GM23338 (cell line): ENCODE measurements around the gene FAM13A. TPM values are rescaled to one million over a fixed set of nuclear protein-coding genes. Genes with fewer than 3 reads are reported as not detected.

ENCODE experiments used
- ATAC-seq: fragments of 200-7000 bp; cut with Tn5 transposase; 3 replicates; pipeline ENCODE4 v1.9.1; 2020
- DNase-seq: peaks from one replicate; pipeline ENCODE4 v3.0.0-alpha.2; 2015; ENCODE audit warnings: low spot score
- H2AFZ ChIP-seq: fragments of 200-600 bp; sonication (generic); 2 replicates; pipeline ENCODE4 v1.8.0; 2016; ENCODE audit warnings: antibody characterized with exemption, mild to moderate bottlenecking, moderate library complexity
- H3F3A ChIP-seq: fragments of 200-600 bp; sonication (generic); replicated peaks from 2 replicates; pipeline ENCODE4 v1.8.0; 2017; ENCODE audit warnings: antibody characterized with exemption, mixed run types, low read depth
- H3K27ac ChIP-seq: fragments of 200-600 bp; sonication (generic); 2 replicates; pipeline ENCODE4 v1.6.1; 2016; ENCODE audit warnings: low read depth
- H3K27me3 ChIP-seq: fragments of 200-600 bp; sonication (generic); 2 replicates; pipeline ENCODE4 v1.8.0; 2016; ENCODE audit warnings: mild to moderate bottlenecking, mixed run types, moderate library complexity; ENCODE audit not compliant: insufficient read depth
- H3K36me3 ChIP-seq: fragments of 200-600 bp; sonication (generic); 2 replicates; pipeline ENCODE4 v1.8.0; 2016; ENCODE audit warnings: mild to moderate bottlenecking; ENCODE audit not compliant: insufficient read depth
- H3K4me1 ChIP-seq: fragments of 200-600 bp; sonication (generic); 2 replicates; pipeline ENCODE4 v1.8.0; 2016; ENCODE audit warnings: mild to moderate bottlenecking, moderate library complexity; ENCODE audit not compliant: insufficient read depth
- H3K4me2 ChIP-seq: fragments of 200-600 bp; sonication (generic); 2 replicates; pipeline ENCODE4 v1.7.1; 2017; ENCODE audit warnings: mixed run types
- H3K4me3 ChIP-seq: fragments of 200-600 bp; sonication (generic); 2 replicates; pipeline ENCODE4 v1.6.1; 2016; ENCODE audit warnings: mixed run types
- H3K79me2 ChIP-seq: fragments of 200-600 bp; sonication (generic); replicated peaks from 2 replicates; pipeline ENCODE4 v1.8.0; 2017; ENCODE audit warnings: mild to moderate bottlenecking; ENCODE audit not compliant: insufficient read depth
- H3K9me2 ChIP-seq: fragments of 200-600 bp; sonication (generic); 2 replicates; pipeline ENCODE4 v1.8.0; 2017; ENCODE audit not compliant: insufficient read depth
- H4K20me1 ChIP-seq: fragments of 200-600 bp; sonication (generic); replicated peaks from 2 replicates; pipeline ENCODE4 v1.8.0; 2017; ENCODE audit warnings: mild to moderate bottlenecking; ENCODE audit not compliant: insufficient read depth
- H3K27ac Mint-ChIP-seq: 2 replicates; pipeline ENCODE4 v1.8.0; 2020; ENCODE audit warnings: inconsistent platforms, mild to moderate bottlenecking, moderate library complexity, mixed read lengths
- H3K27me3 Mint-ChIP-seq: 3 replicates; pipeline ENCODE4 v1.8.0; 2022; ENCODE audit warnings: low read depth, mild to moderate bottlenecking, moderate library complexity, mixed read lengths, inconsistent platforms; ENCODE audit not compliant: insufficient read depth, poor library complexity
- H3K36me3 Mint-ChIP-seq: 3 replicates; pipeline ENCODE4 v1.8.0; 2021; ENCODE audit warnings: low read depth, mild to moderate bottlenecking, inconsistent platforms, moderate library complexity, mixed read lengths
- H3K4me1 Mint-ChIP-seq: 3 replicates; pipeline ENCODE4 v1.8.0; 2020; ENCODE audit warnings: mild to moderate bottlenecking, inconsistent platforms, mixed read lengths
- H3K4me3 Mint-ChIP-seq: 3 replicates; pipeline ENCODE4 v1.8.0; 2021; ENCODE audit warnings: moderate library complexity, mild to moderate bottlenecking, inconsistent platforms, mixed read lengths
- H3K9me3 Mint-ChIP-seq: 3 replicates; pipeline ENCODE4 v1.8.0; 2020; ENCODE audit warnings: moderate library complexity, mild to moderate bottlenecking, inconsistent platforms, mixed read lengths
- CREB1 ChIP-seq: fragments of 250-450 bp; sonication (Bioruptor Pico); IDR thresholded peaks from 2 replicates; pipeline ENCODE4 v1.5.0; 2020; ENCODE audit warnings: low read depth, mild to moderate bottlenecking, moderate library complexity
- EZH2 ChIP-seq: fragments of 200-600 bp; sonication (generic); IDR thresholded peaks from one replicate; pipeline ENCODE4 v1.8.0; 2017; ENCODE audit warnings: antibody characterized with exemption, mild to moderate bottlenecking, low read depth; ENCODE audit not compliant: unreplicated experiment
- EZH2phosphoT487 ChIP-seq: fragments of 200-600 bp; sonication (generic); IDR thresholded peaks from one replicate; pipeline ENCODE4 v1.8.1; 2018; ENCODE audit warnings: antibody characterized with exemption; ENCODE audit not compliant: unreplicated experiment
- JUNB ChIP-seq: IDR thresholded peaks from one replicate; pipeline ENCODE4 v1.6.1; 2016; ENCODE audit warnings: antibody characterized with exemption; ENCODE audit not compliant: unreplicated experiment
- NANOG ChIP-seq: IDR thresholded peaks from 2 replicates; pipeline ENCODE4 v1.6.1; 2016; ENCODE audit warnings: antibody characterized with exemption, borderline replicate concordance
- POLR2AphosphoS5 ChIP-seq: IDR thresholded peaks from 2 replicates; pipeline ENCODE4 v1.6.1; 2016; ENCODE audit warnings: antibody characterized with exemption, low read depth
- STAT1 ChIP-seq: IDR thresholded peaks from one replicate; pipeline ENCODE4 v1.6.1; 2016; ENCODE audit warnings: antibody characterized with exemption; ENCODE audit not compliant: unreplicated experiment
- ZNF114 ChIP-seq: fragments of 250-450 bp; sonication (Bioruptor Pico); IDR thresholded peaks from 2 replicates; pipeline ENCODE4 v1.5.0; 2020; ENCODE audit warnings: mild to moderate bottlenecking, moderate library complexity
- ZNF331 ChIP-seq: fragments of 250-450 bp; sonication (Bioruptor Pico); IDR thresholded peaks from 2 replicates; pipeline ENCODE4 v1.5.0; 2020; ENCODE audit warnings: low read depth, mild to moderate bottlenecking, moderate library complexity
- polyA plus RNA-seq: library from polyadenylated mRNA; unstranded; fragments of >200 nt; fragmentation: Nextera tagmentation; extraction: Ambion mirVana; gene quantifications from 2 replicates; pipeline ENCODE4 v1.2.1, GENCODE V29; 2016
- total RNA-seq: library from RNA; depleted of rRNA; stranded (reverse); fragments of >200 nt; shearing (Covaris generic); gene quantifications from 2 replicates; pipeline ENCODE4 v1.2.3, GENCODE V29; 2014
- TF ChIP-seq, protein P1 (sequence below): IDR thresholded peaks from one replicate; pipeline ENCODE4 v1.6.1; 2018; ENCODE audit warnings: antibody characterized with exemption; ENCODE audit not compliant: unreplicated experiment
- TF ChIP-seq, protein P2 (sequence below), 2 experiments: fragments of 200-600 bp in 1 of 2; sonication (generic) in 1 of 2; conservative IDR thresholded peaks; 2 replicates each; pipeline versions ENCODE4 v1.5.1 to v1.6.1; 2016 to 2017; ENCODE audit warnings: antibody characterized with exemption in 2 of 2, low read depth in 2 of 2, mild to moderate bottlenecking in 2 of 2, moderate library complexity in 1 of 2
- TF ChIP-seq, protein P3 (sequence below): IDR thresholded peaks from 2 replicates; pipeline ENCODE4 v1.6.1; 2016; ENCODE audit warnings: antibody characterized with exemption
- TF ChIP-seq, protein P4 (sequence below): fragments of 250-450 bp; sonication (Bioruptor Pico); IDR thresholded peaks from 2 replicates; pipeline ENCODE4 v1.5.0; 2020; ENCODE audit warnings: mild to moderate bottlenecking, moderate library complexity

Gene FAM13A
- total and polyA plus RNA-seq, 2 experiments from 2014 or later: 13.9 to 28.4 TPM

DNA sequence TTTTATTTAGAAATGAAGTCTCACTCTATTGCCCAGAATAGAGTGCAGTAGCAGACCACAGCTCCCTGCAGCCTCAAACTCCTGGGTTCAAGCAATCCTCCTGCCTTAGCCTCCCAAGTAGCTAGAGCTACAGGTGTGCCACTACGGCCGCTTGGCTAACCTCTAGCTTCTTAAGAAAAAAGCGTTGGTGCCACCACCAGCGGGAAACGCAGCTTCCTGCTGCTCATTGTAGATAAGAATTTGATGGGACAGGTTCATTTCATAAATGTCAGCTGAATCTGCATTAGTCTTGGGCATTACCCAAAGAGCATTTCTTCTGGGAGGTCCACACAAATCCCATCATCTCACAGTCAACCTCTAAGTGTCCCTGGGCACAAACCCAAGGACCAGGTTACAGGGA, 326.2 kb downstream of the FAM13A start:
- TF ChIP-seq, protein P1, sequence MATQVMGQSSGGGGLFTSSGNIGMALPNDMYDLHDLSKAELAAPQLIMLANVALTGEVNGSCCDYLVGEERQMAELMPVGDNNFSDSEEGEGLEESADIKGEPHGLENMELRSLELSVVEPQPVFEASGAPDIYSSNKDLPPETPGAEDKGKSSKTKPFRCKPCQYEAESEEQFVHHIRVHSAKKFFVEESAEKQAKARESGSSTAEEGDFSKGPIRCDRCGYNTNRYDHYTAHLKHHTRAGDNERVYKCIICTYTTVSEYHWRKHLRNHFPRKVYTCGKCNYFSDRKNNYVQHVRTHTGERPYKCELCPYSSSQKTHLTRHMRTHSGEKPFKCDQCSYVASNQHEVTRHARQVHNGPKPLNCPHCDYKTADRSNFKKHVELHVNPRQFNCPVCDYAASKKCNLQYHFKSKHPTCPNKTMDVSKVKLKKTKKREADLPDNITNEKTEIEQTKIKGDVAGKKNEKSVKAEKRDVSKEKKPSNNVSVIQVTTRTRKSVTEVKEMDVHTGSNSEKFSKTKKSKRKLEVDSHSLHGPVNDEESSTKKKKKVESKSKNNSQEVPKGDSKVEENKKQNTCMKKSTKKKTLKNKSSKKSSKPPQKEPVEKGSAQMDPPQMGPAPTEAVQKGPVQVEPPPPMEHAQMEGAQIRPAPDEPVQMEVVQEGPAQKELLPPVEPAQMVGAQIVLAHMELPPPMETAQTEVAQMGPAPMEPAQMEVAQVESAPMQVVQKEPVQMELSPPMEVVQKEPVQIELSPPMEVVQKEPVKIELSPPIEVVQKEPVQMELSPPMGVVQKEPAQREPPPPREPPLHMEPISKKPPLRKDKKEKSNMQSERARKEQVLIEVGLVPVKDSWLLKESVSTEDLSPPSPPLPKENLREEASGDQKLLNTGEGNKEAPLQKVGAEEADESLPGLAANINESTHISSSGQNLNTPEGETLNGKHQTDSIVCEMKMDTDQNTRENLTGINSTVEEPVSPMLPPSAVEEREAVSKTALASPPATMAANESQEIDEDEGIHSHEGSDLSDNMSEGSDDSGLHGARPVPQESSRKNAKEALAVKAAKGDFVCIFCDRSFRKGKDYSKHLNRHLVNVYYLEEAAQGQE: no peak
- TF ChIP-seq STAT1 (no peak), ZNF114 (no peak), JUNB (no peak), EZH2phosphoT487 (no peak), POLR2AphosphoS5 (no peak), EZH2 (no peak), NANOG (no peak), CREB1 (CRISPR knock-in tag) (no peak), ZNF331 (CRISPR knock-in tag) (no peak)
- TF ChIP-seq, protein P2, sequence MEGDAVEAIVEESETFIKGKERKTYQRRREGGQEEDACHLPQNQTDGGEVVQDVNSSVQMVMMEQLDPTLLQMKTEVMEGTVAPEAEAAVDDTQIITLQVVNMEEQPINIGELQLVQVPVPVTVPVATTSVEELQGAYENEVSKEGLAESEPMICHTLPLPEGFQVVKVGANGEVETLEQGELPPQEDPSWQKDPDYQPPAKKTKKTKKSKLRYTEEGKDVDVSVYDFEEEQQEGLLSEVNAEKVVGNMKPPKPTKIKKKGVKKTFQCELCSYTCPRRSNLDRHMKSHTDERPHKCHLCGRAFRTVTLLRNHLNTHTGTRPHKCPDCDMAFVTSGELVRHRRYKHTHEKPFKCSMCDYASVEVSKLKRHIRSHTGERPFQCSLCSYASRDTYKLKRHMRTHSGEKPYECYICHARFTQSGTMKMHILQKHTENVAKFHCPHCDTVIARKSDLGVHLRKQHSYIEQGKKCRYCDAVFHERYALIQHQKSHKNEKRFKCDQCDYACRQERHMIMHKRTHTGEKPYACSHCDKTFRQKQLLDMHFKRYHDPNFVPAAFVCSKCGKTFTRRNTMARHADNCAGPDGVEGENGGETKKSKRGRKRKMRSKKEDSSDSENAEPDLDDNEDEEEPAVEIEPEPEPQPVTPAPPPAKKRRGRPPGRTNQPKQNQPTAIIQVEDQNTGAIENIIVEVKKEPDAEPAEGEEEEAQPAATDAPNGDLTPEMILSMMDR (conservative IDR thresholded peaks at IDR 0.05; ENCODE audit: low read depth in 2 of 2): no peak
- TF ChIP-seq, protein P3, sequence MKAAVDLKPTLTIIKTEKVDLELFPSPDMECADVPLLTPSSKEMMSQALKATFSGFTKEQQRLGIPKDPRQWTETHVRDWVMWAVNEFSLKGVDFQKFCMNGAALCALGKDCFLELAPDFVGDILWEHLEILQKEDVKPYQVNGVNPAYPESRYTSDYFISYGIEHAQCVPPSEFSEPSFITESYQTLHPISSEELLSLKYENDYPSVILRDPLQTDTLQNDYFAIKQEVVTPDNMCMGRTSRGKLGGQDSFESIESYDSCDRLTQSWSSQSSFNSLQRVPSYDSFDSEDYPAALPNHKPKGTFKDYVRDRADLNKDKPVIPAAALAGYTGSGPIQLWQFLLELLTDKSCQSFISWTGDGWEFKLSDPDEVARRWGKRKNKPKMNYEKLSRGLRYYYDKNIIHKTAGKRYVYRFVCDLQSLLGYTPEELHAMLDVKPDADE: no peak
- TF ChIP-seq, protein P4, sequence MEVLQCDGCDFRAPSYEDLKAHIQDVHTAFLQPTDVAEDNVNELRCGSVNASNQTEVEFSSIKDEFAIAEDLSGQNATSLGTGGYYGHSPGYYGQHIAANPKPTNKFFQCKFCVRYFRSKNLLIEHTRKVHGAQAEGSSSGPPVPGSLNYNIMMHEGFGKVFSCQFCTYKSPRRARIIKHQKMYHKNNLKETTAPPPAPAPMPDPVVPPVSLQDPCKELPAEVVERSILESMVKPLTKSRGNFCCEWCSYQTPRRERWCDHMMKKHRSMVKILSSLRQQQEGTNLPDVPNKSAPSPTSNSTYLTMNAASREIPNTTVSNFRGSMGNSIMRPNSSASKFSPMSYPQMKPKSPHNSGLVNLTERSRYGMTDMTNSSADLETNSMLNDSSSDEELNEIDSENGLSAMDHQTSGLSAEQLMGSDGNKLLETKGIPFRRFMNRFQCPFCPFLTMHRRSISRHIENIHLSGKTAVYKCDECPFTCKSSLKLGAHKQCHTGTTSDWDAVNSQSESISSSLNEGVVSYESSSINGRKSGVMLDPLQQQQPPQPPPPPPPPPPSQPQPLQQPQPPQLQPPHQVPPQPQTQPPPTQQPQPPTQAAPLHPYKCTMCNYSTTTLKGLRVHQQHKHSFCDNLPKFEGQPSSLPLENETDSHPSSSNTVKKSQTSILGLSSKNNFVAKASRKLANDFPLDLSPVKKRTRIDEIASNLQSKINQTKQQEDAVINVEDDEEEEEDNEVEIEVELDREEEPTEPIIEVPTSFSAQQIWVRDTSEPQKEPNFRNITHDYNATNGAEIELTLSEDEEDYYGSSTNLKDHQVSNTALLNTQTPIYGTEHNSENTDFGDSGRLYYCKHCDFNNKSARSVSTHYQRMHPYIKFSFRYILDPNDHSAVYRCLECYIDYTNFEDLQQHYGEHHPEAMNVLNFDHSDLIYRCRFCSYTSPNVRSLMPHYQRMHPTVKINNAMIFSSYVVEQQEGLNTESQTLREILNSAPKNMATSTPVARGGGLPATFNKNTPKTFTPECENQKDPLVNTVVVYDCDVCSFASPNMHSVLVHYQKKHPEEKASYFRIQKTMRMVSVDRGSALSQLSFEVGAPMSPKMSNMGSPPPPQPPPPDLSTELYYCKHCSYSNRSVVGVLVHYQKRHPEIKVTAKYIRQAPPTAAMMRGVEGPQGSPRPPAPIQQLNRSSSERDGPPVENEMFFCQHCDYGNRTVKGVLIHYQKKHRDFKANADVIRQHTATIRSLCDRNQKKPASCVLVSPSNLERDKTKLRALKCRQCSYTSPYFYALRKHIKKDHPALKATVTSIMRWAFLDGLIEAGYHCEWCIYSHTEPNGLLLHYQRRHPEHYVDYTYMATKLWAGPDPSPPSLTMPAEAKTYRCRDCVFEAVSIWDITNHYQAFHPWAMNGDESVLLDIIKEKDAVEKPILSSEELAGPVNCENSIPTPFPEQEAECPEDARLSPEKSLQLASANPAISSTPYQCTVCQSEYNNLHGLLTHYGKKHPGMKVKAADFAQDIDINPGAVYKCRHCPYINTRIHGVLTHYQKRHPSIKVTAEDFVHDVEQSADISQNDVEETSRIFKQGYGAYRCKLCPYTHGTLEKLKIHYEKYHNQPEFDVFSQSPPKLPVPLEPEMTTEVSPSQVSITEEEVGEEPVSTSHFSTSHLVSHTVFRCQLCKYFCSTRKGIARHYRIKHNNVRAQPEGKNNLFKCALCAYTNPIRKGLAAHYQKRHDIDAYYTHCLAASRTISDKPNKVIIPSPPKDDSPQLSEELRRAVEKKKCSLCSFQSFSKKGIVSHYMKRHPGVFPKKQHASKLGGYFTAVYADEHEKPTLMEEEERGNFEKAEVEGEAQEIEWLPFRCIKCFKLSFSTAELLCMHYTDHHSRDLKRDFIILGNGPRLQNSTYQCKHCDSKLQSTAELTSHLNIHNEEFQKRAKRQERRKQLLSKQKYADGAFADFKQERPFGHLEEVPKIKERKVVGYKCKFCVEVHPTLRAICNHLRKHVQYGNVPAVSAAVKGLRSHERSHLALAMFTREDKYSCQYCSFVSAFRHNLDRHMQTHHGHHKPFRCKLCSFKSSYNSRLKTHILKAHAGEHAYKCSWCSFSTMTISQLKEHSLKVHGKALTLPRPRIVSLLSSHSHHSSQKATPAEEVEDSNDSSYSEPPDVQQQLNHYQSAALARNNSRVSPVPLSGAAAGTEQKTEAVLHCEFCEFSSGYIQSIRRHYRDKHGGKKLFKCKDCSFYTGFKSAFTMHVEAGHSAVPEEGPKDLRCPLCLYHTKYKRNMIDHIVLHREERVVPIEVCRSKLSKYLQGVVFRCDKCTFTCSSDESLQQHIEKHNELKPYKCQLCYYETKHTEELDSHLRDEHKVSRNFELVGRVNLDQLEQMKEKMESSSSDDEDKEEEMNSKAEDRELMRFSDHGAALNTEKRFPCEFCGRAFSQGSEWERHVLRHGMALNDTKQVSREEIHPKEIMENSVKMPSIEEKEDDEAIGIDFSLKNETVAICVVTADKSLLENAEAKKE (CRISPR knock-in tag): no peak
- Histone ChIP-seq H3K79me2 (no peaks in the 10 kb centered on the region), H2AFZ (no peak overlapping the region), H3K9me2 (no peaks in the 10 kb centered on the region), H3K4me1 (no peaks in the 10 kb centered on the region), H3K27me3 (no peaks in the 10 kb centered on the region), H3K27ac (no peak overlapping the region), H4K20me1 (no peaks in the 10 kb centered on the region), H3K4me2 (no peak overlapping the region), H3K36me3 (no peaks in the 10 kb centered on the region), H3K4me3 (no peak overlapping the region), H3F3A (no peaks in the 10 kb centered on the region)
- ATAC-seq (no peak), DNase-seq (no peak)
- Mint-ChIP-seq H3K27ac (no peak overlapping the region), H3K27me3 (peaks cover 2% of the 10 kb centered on the region), H3K4me1 (peaks cover 3% of the 10 kb centered on the region; the same call in 1 of the 3 replicates), H3K36me3 (peaks cover 11% of the 10 kb centered on the region; the same call in 2 of the 3 replicates), H3K9me3 (no peaks in the 10 kb centered on the region), H3K4me3 (no peak overlapping the region)
